Stimulated activated CD4-positive, alpha-beta T cell treated with anti-CD3 and anti-CD28 coated beads, Interleukin-2, amount 100 ng/mL, for 4 hours (primary cell): ENCODE data around the gene POLD4.

Source experiments
- DNase-seq: peaks from one replicate; pipeline ENCODE4 v3.0.0-alpha.2; 2020; ENCODE audit warnings: low read depth

POLD4 gene

DNA sequence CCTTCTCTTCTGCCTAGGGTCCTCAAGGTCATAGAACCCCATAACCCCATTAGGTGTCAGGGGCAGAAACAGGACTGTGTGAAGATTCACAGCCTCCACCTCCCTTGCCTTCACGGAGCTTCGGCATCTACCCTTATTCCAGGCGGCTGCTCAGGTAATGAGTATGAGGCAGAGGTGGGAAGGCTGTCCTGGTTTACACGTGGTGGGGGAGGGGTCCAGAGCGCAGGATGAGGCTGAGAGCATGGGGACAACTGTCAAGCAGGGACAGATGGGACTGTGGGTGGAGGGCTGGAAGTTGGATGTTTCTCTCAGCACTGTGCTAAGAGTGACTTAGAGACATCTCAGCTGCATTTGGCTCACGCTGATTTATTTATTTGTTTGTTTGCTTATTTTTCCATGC is 34.2 kb upstream of the POLD4 start:
- no peak for DNase-seq

DNA sequence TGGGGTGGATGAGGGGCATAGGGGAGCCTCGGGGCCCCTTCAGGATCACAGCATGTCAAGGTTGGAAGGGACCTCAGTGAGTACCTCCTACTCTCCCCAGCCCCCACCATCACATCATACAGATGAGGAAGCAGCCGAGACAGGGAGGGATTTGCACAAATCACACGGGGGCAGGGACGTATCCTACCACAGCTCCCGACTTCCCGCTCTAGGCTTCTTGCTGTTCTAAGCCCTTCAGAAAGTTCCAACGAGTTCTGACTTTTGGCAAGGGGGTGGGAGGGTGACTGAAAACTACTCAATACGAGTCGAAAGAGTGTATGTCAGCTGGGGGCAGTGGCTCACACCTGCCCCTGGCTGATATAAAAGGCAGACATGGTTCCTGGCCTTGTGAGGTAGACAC is 33.7 kb upstream of the POLD4 start:
- no peak for DNase-seq

DNA sequence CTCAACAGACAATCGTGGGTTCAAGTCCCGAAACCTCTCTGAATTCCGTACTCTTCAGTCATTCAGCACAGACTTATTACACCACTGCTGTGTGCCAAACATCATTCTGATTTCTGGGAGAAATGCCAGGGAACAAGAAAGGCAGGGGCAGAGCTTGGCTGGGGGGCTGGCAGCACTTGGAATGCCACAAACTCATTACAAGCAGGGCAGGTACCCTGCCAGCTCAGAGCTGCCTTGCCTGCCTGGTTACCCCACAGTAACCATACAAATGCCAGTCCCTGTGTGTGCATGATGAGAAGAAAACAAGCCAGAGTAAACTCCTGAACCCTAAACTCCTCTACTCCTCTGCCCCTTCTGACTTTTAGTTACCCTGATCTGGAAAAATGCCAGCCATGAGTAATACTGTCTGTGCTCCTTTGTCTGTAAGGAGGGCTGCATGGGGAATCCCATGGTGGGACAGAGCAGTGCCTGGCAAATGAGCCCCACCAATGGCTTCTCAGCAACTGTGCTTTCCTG is 31.6 kb upstream of the POLD4 start:
- no peak for DNase-seq

DNA sequence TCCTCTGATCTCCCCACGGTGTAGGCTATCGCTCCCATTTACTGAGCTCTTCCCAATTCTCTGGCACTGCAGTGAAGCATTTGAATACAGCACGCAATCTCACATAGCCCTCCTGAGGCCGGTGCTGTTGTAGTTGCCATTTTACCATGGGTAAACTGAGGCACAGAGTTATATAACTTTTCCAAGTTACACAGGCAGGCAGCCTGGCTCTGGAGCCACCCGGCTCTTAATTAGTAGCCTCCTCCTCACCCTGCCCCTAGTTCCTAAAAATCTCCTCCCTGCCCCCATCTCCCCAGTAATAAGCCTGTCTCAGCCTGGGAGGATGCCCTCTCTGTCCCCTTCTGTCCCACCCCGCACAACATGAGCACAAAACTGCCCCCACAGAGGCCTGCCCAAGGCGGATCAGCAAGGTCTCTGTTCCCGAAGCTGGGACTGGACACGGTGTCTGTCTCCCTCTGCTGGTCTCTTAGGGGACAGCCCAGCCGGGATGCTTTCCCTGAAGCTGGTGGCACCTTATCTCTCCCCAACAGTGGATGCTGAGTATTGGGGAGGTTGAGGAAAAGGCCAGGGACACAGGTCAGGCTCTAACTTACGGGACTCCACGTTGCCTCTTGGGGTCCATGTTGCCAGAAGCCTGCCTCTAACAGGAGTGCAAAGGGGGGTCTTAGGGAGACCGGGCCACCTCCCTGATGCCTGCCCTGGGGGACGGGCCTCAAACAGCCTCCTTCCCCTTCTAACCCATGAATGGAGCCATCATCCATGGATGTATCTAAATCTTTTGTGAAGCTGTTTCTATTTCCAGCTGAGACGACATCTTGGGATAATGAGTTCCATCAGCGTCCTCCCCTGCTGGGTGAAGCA is 29.2 kb upstream of the POLD4 start:
- DNase-seq = peak; percentile 71

DNA sequence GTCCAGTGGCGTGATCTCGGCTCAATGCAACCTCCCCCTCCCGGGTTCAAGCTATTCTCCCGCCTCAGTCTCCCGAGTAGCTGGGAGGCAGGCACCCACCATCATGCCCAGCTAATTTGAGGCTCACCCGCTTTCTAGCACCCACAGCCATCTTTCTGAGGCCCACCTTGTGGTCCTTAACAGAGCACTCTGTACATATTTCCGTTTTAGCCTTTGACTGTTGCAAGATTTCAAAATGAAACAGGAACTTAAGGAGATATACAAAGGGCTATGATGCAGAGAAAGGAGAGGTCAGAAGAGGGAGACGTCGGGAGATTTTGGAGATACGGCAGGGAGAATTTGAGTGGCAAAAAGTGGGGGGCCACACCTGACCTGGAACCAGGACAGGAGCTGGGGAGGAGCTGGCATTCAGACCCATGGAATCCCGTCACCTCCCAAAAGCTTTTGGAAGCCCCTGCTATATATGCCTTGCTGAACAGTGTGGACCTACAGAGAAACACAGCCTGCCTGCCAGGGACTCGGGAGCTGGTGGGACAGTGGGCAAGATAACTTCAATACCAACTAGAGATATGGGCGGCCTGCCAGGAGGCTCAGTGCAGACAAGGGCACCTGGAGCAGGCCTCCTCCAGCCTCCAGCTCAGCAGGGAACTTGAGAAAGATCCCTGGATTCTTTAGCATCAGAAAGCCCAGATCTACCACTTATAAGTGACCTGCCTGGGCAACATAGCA is 28.1 kb upstream of the POLD4 start:
- no peak for DNase-seq

DNA sequence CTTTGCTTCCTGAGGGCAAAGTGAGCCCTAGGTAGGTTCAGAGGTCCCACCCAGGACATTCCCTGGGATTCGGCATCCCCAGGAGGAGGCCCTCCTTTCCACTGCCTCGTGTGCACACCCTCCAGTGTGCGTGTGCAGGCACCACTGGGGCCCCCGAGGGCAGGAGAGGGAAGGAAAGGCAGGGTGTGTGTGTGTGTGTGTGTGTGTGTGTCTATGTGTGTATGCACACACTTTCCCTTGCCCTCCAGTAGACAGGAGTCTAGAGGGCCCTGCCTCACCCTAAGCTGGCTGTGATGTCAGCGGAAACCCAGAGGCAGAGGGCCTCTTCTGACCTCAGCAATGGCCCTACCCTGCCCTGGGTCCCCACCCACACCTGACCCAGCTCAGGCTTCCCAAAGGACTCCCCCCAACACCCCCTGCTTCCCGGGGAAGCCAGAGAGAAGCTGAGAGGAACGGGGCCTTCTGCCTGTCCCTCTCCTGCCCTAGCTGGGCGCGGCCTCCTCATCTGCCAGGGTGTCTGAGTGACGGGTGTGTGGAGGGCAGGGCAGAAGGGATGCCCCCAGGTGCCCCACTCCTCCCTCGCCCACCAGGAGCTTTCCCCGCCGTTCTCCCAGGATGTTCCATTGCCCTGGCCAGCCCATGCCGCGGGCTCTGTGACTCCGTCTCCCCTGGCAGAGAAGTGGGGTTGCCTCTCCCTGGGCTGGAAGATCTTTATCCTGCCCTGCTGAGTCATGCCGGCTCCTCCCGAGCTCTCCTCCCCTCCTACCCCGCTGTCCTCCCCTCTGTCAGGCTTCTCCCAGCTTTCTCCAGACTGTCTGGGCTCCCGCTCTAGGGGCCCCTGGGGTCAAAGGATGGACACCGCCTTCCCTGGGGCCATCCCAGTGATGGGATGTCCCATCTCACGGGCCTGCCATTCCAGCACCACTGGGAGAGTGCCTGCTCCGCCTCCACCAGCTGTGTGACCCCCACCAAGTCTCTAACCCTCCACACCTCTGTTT is 26.0 kb upstream of the POLD4 start:
- no peak for DNase-seq

DNA sequence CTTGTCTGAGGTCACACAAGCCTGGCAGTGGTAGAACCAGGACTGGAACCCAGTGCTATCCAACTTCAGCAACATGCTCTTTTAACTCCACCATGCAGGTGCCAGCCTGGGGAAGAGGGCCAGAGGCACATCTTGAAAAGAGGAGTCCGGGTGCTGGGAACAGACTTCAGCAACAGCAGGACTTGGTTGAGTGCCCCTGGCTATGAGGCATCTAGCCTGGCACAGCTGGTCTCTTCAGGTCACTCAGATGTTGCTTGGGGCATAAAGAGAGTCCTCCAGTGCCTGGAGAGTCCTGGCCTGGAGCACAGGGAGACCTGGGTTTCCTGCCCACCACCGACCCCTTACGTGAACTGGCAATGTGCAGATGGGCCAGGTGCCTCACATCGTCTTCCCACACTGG is 25.2 kb upstream of the POLD4 start:
- DNase-seq = no peak

DNA sequence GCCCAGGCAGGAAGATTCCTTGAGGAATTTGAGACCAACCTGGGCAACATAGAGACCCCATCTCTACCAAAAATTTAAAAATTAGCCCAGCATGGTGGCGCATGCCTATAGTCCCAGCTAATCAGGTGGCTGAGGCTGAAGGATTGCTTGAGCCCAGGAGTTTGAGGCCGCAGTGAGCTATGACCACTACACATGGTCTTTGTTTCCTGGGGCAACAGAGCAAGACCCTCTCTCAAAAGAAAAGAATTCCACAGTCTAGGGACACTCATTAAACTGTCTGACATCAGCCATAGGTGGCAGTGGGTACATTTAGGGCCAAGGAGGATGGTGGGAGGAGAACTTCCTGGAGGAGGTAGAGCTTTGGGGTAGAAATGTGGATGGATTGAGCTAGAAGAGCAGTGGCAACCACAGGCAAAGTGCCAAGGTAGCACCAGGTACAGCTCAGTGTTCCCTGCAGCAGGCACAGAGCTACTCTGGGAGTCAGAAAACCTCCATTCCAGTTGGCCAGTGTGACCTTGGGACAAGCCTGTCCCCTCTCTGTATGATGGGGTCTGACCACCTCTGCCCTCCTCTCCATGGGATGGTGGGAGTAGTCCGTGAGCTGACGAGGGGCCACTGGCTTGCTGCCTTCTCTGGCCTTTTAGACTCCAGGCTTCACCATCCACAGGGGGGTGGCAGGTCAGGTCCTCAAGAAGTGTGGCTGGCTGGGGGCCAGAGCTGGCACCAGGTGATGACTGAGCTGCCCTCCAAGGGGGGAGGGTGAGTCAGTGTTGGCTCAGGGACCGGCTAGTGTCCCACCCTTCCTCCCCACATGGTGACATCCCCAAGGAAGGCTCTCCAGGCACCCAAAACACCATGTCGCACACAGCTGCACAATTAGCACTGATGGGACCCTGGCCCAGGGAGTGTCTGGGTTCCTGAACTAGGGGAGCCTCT is 23.8 kb upstream of the POLD4 start:
- DNase-seq = no peak

DNA sequence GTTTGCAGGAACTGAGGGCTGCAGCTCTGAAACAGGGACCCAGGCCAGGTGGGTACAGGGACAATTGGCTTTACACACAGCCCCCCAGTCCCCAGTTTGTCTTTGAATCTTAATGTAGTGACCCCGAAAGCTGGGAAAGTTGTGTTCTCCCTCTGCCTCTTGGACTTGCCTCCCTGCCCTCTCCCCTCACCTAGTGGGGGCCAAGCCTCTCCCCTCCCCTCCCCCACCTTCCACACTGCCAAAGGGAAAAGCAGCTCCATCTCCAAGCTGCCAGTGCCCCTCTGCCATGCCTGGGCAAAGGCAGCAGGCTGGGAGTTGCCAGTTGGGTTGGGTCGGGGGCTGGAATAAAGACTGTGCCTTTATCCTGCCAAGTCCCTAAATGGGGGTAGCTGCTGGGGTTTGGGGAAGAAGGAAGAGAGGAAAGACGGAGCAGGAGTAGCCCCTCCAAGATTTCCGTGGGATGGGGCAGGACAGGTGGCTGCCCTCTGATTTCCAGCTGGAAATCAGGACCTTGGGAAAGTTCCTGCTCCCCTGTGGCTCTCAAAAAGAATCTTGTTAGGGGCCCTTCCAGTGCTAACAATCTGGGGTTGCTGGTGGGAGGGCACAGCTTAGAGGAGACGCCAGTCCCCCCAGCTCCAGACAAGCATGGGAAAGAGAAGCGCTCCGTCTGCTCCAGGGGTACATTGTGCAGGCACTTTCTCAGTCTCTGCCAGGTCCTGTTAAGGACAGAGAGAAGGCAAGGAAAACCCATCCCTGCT is 22.9 kb upstream of the POLD4 start:
- DNase-seq = no peak

DNA sequence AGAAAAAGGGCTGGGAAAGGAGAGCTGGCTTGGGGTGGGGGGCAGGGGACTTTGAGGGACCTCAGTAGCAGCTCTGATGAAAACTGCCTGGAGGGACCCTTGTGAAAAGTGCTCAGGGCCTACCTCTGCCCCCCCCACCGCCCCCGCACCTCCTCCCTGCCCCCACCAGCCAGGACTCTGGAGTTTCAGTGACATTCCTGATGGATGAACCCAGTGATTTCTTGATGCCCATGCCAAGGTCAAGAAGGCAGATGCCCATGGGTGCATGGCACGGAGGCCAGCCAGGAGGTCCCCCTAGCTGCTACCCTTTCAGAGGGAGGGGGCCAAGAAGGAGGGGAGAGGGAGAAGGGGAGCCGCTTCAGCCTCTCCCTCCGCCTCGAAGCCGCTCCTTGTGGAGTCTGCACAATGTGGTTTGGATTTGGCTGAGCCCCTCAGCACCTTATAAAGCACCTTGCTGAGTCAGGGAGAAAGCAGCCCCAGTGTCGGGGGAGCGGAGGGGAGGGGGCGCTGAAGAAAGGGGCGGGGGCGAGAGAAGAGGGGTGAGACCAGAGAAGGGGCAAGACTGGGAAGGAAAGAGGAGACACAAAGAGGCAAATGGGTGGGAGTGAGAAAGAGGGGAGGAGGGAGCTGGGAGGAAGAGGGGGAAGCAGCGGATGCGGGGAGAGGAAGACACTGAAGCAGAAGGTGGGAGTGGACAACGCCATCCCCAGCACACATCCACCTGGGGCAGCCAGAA is 22.1 kb upstream of the POLD4 start:
- no peak for DNase-seq

DNA sequence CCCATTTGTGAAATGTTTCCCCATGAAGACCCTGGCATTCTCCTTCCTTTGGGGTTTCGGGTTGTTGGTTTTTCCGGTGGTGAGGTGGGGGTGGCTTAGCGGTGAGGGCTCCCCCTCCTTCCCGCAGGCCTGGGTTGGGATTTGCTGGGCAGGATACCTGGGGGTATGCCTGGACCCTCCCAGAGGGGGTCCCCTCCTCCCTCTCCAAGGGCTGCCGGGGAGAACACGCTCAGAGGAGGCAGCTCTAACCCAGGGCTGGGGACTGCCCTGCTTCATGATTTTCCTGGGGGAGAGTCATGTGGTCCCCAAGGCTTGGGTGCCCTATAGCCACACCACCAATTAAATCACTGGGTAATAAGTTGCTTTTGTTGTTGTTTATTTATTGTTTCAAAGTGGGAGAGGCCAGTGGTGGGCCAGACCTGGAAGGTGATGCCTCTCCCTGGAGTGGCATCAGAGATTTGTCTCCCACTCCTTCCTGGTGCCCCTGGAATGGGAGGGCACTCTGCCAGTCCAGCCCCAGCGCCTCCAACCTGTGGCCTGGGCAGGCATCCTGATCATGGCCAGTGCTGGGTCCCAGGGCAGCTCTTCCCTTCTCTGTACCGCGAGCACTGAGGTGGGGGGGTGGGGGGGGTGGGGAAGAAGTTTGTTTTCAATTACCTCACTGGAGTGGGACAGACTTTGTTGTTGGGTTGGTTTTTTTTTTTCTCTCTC is 21.4 kb upstream of the POLD4 start:
- no peak for DNase-seq

DNA sequence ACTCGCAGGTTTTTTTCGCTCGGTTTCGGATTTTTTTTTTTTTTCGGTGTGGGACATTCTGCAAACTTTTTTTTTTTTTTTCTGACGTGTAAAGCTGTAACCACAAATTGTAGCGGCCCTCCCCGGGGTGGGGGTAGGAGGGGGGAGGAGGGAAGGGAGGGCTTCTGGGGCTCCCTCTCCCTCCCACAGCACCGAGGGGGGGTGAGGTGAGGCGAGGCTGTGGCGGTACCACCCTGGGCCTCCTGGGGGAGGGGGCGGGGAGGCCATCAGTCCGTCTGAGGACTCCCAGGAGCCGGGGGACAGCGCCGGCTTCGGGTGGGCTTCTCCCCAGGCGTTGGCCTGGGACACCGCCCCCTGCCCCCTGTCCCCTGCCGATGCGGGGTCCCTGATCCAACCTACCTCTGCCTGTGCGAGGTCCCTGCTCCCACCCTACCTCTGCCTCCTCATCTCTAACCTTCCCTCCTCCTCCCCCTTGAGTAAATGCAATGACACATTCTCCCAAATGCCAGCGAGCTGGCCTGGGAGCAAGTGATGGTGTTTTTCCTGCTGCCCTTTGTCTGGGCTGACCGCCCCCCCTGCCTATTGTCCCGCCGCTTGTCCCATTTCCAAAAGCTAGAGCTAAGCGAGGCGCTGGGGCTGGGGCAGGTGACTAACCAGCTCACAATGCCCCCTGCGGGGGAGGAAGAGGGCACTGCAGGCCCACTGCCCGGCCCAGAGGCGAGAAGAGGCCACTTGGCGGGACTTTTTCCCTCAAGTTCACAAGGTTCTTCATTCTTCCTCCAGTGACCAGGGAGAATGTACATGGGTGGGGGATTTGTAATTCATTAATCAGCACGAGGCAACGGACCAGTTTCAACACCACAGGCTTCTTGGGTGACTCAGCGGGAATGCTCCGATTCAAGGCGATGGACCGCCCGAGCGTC is 20.6 kb upstream of the POLD4 start:
- peak; percentile 61 for DNase-seq

DNA sequence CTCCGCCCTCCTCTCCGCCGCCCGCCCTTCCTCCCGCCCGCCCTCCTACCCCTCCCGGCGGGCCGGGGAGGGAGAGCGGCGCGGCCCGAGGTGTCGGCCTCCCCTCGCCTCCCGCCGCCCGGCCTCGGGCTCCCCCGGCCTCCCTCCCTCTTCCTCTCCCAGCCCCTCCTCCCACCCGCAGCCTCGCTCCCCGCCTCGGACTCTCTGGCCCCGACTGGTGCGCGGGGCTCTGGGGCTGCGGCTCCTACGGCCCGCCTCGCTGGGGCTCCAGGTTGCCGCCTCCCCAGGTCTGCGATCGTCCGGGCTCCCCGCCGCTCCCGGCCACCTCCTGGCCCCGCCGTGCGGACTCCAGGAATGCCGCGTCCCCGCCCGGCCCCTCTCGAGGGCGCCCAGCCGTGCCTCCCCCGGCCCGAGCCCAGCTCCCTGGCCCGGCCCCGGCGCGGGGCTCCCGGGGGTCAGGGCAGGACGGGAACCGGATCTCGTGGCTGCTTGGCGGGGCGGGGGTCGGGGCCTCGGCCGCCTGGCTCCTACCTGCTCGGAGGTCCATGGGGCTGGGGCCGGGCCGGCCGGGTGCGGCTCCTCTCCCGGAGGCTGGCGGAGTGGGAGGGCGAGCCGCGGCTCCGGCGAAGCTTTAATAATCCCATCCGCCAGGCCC is 19.8 kb upstream of the POLD4 start, which contains the start of gene CLCF1:
Gene CLCF1, minus strand, starts transcription at position 606 of the 655 bp plus-strand sequence. Its CDS starts 59 bp downstream, at position 547.
- no peak for DNase-seq

DNA sequence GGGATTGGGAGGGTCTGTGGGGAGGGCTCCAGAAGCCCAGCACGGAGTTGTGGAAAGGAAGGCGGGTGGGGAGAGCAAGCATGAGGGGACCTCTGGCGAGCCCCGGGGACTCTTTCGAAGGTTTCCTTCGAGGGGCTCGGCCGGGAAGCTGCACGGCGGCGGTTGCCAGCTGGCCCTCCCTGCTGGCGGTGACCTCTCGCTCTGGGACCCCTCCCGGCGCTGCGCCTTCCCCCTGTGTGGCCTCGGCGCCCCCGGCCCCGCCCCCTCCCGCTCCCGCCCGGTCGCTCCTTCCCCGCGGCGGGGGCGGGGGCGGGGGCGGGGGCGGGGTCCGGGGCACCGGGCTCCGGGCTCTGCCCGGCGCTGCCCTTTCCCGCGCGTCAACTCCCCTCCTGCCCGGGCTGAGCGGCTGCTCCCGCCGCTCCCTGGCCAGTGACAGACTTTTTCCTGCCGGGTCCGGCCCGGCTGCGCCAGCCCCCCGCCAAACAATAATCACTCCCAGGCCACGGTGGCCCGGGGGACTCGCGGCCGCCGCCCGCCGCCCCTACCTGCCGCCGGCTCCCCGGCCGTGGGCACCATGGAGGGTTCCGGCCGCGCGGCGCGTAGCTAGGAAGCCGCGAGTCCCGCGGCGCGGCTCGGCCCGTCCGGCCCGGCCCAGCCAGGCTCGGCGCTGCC is 19.1 kb upstream of the POLD4 start:
- no peak for DNase-seq

DNA sequence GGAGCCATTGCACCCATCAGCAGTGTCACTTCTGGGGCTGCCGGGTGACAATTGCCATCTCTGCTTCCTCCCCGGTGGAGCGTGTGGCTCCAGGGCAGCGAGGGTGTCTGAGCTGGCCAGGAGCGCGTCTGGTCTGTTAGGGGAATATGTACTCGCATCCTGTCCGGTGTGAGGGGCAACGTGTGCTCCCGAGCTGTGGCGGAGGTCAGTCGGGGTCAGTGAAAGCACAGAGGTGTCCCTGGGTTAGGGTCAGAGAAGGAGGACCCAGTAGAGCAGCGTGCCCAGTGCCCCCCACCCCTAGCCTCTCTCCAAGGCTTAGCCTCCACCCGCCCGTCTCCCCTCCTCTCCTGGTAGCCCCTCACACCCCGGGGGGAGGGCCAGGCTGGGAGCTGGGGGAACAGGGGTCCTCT is 18.6 kb upstream of the POLD4 start:
- no peak for DNase-seq

DNA sequence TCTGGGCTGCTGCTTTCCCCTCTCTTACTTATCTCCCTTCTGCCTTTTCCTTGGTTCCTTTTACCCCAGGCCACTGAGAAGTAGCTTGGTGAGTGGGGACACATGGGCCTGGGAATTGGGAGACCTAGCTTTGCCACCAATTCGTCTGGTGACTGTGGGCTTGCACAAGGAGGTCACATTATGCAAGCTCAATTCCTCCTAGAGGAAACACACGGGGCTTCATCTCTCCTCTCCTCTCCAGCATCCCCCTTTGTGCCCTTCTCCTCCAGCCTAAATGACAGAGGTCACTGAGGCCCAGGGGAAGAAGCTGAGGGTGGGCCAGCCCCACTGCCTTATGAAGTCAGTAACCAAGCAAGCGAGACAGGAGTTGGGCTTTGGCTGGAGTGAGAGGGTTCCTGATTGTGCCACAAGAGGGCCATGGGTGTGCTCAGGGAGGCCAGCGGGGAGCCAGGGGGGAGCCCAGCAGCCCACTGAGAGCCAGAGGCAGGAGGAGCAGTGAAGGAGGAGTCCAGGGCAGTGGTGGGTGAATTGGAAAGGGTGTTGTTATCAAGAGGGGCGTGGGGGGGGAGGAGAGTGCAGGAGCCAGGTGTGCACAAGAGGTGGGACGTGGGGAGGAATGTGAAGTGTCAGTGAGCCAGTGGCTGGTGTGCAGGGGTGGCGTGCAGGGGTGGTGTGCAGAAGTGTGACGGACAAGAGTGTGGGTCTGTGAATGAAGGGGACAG is 18.0 kb upstream of the POLD4 start:
- no peak for DNase-seq
